ENCODE results near the gene MIOS.

MIOS gene

DNA sequence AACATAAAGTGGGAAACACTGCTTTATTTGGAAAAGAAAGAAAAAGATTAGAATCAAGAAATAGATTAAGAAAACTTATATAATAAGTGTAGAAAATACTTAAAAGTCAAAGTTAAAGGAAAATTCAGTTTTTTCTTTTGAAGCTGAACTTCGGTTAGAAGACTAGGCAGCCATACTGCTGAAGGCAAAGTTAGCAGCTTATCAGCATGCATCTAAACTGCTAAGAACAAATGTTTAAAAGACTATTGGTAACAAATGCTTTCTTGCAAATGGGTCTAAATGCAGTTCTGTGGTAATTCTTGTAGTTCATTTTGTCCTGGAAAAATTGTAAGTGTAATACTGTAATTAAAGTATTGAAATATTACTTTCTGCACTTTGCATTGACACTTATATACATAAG is 18.0 kb downstream of the MIOS start:
- no peak for DNase-seq

DNA sequence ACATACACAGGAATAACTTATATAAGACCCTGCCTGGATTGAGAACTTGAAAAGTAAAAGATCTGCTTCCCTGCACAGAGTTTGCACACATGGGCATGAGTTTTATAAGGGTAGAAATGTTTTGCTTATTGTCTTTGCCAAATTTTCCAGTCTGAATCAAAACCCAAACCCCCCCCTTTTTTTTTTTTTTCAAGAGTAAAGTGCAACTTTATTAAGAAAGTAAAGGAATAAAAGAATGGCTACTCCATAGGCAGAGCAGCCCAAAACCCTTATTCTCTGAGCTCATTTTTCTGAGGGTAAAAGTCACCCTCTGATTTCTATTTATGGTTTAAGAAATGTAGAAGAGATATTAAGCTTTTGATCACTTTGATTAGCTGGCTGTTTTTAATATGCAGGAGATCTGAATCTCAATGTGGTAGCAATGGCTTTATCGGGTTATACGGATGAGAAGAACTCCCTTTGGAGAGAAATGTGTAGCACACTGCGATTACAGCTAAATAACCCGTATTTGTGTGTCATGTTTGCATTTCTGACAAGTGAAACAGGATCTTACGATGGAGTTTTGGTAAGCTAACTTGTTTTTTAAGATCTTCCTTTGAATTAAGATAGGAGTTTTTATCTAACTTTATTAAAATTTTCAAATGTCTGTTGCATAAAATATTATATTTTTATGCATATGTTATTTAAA is 18.7 kb downstream of the MIOS start:
- DNase-seq: no peak

DNA sequence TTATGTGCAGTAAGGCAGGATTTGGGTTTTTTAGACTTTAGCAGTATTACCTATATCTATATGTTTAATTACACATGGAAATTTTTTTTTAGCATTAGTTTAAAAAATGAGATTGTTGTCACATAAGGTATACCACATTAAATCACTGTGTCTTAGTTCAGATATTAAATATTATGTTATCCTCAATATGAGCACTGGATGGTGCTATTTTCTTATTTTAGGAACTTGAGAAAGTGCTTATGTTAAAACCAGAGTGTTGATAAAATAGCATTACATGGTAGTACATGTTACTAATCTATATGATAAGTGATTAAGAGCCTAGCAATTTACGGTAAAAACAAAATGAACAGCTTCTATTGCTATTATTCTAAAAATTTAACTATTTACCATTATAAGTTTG is 28.8 kb downstream of the MIOS start:
- DNase-seq: no peak

GRCh38 chr7:7596176-7596575 is 29.5 kb downstream of the MIOS start:
- DNase-seq: no peak

DNA sequence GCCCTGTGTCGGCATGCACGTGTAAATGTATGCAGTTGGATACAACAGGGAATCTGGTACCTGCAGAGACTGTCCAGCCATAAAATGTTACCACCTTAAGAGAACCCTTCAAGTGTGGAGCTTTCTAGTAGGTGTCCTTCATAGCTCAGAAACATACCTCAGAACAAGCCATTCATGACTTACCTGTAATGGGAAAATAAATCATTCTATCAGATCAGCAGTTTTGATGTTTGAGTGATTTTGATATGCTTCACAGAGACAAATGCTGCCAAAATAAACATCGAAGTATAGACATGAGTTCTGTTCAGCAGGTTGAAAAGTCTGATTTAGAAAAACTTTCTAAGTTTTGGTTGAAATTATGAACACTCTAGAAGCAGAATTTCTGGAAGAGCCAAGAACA is 40.3 kb downstream of the MIOS start:
- no peak for DNase-seq

GRCh38 chr7:7609330-7609729 is 42.6 kb downstream of the MIOS start:
- no peak for DNase-seq

DNA sequence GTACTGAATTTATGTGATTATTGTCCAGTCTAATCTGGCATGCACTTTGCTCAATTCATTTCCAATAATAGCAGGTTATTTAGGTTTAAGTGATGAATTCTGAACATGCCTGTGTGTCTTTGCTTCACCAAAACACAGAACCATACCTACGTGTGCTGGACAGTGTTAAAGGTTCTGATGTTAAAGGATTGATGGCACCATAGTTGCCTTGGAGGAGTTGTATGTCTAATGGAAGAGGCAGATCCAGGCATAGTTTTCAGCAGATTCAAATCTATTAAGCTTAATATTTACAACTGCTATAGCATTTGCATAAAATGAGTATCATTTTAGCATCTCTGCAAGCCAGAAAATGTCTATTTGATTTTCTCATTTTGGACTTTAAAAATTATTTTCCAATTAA is 45.8 kb downstream of the MIOS start:
- no peak for DNase-seq

DNA sequence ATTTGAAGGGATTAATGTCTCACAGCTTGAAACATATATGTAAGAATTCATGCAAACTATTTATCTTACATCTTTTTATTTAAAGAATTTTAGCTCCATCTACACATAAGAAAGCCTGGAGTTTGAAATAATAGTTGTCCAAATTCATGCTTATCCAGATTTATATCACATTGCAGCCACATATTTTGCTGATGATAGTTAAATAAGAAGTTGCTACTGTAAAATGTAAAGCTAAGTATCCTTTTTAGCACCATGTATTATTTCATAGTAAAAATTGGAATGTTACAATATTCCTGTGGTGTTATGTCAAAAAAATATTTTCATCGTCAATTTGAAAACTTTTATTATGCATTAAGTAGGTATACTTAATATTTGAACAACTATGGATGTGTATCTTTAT is 46.5 kb downstream of the MIOS start:
- no peak for DNase-seq

GRCh38 chr7:7614018-7614741 is 47.5 kb downstream of the MIOS start:
- no peak for DNase-seq

GRCh38 chr7:7617550-7617949 is 50.9 kb downstream of the MIOS start:
- DNase-seq: no peak

DNA sequence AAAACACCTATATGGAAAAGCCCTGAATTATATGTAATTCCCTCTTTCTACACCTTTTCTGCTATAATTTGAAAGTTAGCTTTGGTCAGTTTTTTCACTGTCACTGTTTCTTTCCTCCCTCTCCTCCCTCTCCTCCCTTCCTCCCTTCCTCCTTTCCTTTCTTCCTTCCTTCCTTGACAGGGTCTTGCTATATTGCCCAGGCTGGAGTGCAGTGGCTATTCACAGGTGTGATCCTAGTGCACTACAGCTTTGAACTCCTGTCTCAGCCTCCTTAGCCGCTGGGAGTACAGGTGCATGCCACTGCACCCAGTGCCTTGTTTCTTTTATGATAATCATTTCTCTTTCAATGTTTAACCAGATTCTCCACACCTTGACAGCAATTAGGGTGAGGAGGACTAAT is 51.7 kb downstream of the MIOS start:
- no peak for DNase-seq

DNA sequence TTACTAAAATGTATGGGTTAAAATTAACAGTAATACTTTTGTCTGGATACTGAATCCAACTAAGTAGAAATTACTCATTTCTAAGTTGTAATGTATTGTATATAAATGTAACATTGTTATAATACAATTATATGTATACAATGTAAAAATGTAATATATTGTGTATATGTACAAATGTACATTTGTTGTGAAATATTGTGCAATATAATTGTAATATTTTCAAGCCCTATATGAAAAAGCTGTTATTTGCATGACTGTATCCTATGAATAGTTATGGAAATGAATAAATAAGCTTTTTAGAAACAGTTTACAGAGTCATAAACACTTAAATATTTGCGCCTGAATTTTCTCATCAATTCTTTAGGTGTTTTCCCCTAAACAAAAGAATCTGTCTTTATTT is 53.6 kb downstream of the MIOS start:
- no peak for DNase-seq

DNA sequence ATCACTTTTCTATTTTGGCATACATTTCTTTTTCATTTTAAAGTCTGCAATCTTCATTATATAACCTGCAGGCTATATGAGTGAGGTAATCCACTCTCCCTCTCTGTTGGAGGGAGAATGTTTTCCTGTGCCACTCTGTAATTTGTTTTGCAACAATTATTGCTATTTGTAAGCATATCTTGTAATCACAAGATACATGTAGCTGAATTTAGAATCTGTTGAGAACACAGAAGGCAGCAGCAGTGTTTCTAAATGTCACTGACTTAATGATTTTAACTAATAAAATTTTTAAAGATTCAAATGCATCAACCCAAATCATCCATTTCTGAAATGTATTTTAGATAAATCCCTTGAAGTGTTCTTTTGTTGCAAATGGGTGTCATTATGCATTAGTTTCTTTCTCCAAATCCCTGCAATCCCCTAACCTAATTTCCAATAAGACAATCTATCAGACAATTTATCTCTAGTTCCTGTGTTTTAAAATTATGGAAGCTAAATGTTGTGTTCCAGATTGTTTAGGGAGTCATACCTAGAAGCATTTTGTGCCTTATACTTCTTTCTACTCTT is 54.0 kb downstream of the MIOS start:
- DNase-seq: no peak

DNA sequence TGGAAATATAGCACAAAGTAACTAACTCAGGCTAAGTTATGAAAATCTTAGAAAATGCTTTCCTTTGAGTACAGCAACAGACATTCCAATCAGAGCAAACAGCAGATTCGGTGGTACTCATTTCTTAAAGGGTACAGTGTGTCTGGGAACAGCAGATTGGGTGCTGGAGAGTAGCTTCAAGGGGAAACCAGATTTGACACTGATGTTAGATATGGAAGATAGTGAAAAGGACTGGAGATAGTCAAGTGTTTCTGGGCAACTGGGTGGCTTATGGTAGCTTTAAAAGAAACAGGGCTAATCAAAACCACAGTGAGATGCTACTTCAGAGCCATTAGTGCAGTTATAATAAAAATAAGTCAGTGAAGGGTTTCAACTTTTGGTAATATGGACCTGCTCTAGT is 61.8 kb downstream of the MIOS start:
- no peak for DNase-seq

GRCh38 chr7:7630626-7631329 is 64.1 kb downstream of the MIOS start:
- DNase-seq: no peak

DNA sequence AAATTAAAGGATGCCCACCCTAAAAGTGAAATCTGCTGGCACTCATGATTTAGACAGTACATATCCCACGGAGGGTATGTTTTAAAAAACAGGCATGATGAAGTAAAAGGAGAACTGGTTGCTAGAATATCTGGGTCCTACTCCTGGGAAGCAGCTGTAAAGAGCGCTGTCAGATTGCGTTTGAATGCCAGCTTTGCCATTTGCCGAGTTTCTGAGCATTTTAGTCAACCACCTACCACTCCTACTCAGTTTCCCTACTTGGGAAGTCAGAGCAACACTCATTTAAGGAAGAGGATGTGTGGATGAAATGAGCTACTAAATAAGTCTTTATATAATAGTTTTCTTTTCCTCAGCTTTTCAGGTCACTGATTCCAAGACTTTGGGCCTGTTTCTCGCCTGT is 72.7 kb downstream of the MIOS start:
- no peak for DNase-seq

GRCh38 chr7:7639847-7640220 is 73.2 kb downstream of the MIOS start:
- peak; percentile 50 for DNase-seq

GRCh38 chr7:7640221-7641128 is 73.8 kb downstream of the MIOS start, which contains the start of gene UMAD1:
TSS of gene UMAD1 (plus strand) at chr7:7640752. CDS start at chr7:7673372, 32,620 bp downstream.
- DNase-seq: peak; percentile 98

GRCh38 chr7:7641129-7641663 is 74.5 kb downstream of the MIOS start:
- no peak for DNase-seq

GRCh38 chr7:7642081-7642480 is 75.4 kb downstream of the MIOS start:
- no peak for DNase-seq

DNA sequence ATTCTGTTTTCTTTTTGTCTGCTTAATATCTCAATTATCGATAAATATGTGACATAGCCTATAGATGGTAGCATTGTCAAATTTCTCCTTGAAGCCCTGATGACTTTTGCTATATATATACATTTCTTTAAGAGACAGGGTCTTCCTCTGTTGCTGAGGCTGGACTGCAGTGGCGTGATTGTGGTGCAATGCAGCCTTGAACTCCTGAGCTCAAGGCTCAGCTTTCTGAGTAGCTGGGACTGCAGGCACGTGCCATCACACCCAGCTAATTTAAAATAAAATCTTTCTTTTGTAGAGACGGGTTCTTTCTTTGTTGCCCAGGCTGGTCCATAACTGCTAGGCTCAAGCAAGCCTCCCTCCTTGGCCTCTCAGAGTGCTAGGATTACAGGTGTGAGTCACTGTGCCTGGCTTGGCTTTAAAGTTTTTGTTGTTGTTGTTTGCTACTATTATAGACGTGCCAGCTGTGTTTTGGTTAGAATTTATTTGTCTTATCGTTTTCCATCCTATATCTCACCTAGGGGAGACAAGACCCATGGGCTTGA is 80.9 kb downstream of the MIOS start:
- no peak for DNase-seq

GRCh38 chr7:7650682-7651206 is 84.1 kb downstream of the MIOS start:
- no peak for DNase-seq
